HEK293 (cell line): Measurements from ENCODE around the gene FUCA2.

Experiments
- HOXA7 ChIP-seq: sonication (generic); formaldehyde crosslinking; IDR thresholded peaks from 2 replicates; pipeline ENCODE4 v1.8.1; 2022; ENCODE audit warnings: missing genetic modification reagents, borderline replicate concordance
- RBAK ChIP-seq: fragments of 450-650 bp; formaldehyde crosslinking; IDR thresholded peaks from 2 replicates; pipeline ENCODE4 v1.5.1; 2016; ENCODE audit warnings: missing biosample characterization, missing genetic modification characterization
- ZNF146 ChIP-seq: fragments of 450-650 bp; formaldehyde crosslinking; IDR thresholded peaks from 2 replicates; pipeline ENCODE4 v1.5.1; 2016; ENCODE audit warnings: missing biosample characterization, missing genetic modification characterization
- ZNF274 ChIP-seq, 2 experiments: fragments of 200-500 bp in 1 of 2; fragments of 450-650 bp in 1 of 2; sonication (Bioruptor generic) in 1 of 2; formaldehyde crosslinking in 1 of 2; IDR thresholded peaks; 2 replicates each; pipeline versions ENCODE4 v1.5.1 to v1.6.1; 2014 to 2016; ENCODE audit warnings: borderline replicate concordance in 1 of 2, inconsistent platforms in 1 of 2, low read length in 1 of 2, missing biosample characterization in 1 of 2, missing genetic modification characterization in 1 of 2
- ZNF416 ChIP-seq: fragments of 450-650 bp; formaldehyde crosslinking; IDR thresholded peaks from 2 replicates; pipeline ENCODE4 v1.5.1; 2016; ENCODE audit warnings: missing biosample characterization, missing genetic modification characterization
- ZNF670 ChIP-seq: fragments of 450-650 bp; formaldehyde crosslinking; IDR thresholded peaks from 2 replicates; pipeline ENCODE4 v1.5.1; 2016; ENCODE audit warnings: missing biosample characterization, missing genetic modification characterization, low read depth
- ZNF747 ChIP-seq: fragments of 450-650 bp; formaldehyde crosslinking; IDR thresholded peaks from 2 replicates; pipeline ENCODE4 v1.5.1; 2016; ENCODE audit warnings: missing biosample characterization, missing genetic modification characterization
- ZNF785 ChIP-seq: fragments of 450-650 bp; formaldehyde crosslinking; IDR thresholded peaks from 2 replicates; pipeline ENCODE4 v1.5.1; 2016; ENCODE audit warnings: missing biosample characterization, missing genetic modification characterization
- TF ChIP-seq, protein P1 (sequence below): fragments of 450-650 bp; formaldehyde crosslinking; IDR thresholded peaks from 2 replicates; pipeline ENCODE4 v1.5.1; 2016; ENCODE audit warnings: missing biosample characterization, missing genetic modification characterization
- TF ChIP-seq, protein P2 (sequence below): fragments of 450-650 bp; formaldehyde crosslinking; IDR thresholded peaks from 2 replicates; pipeline ENCODE4 v1.5.1; 2016; ENCODE audit warnings: missing biosample characterization, missing genetic modification characterization

DNA sequence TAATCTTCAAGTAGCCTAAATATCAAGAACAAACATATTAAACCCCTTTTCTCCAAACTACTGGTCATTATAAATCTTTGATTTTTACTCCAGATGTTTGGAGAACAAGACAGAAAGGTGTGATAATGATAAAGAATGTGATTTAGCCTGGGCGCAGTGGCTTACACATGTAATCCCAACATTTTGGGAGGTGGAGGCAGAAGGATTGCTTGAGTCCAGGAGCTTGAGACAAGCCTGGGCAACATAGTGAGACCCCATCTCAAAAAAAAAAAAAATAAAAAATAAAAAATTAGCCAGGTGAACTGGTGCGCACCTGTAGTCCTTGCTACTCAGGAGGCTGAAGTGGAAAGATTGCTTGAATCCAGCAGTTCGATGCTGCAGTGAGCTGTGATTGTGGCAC is 35.1 kb upstream of the FUCA2 start:
- TF ChIP-seq HOXA7 (CRISPR knock-in tag) (no peak), ZNF274 (IDR thresholded peaks at IDR 0.05; ENCODE audit: low read length) (no peak), ZNF274 (tag by site-specific recombination; IDR thresholded peaks at IDR 0.05; ENCODE audit: borderline replicate concordance) (no peak), RBAK (tag by site-specific recombination) (no peak), ZNF146 (tag by site-specific recombination) (no peak), ZNF747 (no peak), ZNF670 (tag by site-specific recombination) (no peak), ZNF785 (tag by site-specific recombination) (no peak), ZNF416 (no peak)
- TF ChIP-seq, protein P1, sequence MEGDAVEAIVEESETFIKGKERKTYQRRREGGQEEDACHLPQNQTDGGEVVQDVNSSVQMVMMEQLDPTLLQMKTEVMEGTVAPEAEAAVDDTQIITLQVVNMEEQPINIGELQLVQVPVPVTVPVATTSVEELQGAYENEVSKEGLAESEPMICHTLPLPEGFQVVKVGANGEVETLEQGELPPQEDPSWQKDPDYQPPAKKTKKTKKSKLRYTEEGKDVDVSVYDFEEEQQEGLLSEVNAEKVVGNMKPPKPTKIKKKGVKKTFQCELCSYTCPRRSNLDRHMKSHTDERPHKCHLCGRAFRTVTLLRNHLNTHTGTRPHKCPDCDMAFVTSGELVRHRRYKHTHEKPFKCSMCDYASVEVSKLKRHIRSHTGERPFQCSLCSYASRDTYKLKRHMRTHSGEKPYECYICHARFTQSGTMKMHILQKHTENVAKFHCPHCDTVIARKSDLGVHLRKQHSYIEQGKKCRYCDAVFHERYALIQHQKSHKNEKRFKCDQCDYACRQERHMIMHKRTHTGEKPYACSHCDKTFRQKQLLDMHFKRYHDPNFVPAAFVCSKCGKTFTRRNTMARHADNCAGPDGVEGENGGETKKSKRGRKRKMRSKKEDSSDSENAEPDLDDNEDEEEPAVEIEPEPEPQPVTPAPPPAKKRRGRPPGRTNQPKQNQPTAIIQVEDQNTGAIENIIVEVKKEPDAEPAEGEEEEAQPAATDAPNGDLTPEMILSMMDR, result no peak
- TF ChIP-seq, protein P2, sequence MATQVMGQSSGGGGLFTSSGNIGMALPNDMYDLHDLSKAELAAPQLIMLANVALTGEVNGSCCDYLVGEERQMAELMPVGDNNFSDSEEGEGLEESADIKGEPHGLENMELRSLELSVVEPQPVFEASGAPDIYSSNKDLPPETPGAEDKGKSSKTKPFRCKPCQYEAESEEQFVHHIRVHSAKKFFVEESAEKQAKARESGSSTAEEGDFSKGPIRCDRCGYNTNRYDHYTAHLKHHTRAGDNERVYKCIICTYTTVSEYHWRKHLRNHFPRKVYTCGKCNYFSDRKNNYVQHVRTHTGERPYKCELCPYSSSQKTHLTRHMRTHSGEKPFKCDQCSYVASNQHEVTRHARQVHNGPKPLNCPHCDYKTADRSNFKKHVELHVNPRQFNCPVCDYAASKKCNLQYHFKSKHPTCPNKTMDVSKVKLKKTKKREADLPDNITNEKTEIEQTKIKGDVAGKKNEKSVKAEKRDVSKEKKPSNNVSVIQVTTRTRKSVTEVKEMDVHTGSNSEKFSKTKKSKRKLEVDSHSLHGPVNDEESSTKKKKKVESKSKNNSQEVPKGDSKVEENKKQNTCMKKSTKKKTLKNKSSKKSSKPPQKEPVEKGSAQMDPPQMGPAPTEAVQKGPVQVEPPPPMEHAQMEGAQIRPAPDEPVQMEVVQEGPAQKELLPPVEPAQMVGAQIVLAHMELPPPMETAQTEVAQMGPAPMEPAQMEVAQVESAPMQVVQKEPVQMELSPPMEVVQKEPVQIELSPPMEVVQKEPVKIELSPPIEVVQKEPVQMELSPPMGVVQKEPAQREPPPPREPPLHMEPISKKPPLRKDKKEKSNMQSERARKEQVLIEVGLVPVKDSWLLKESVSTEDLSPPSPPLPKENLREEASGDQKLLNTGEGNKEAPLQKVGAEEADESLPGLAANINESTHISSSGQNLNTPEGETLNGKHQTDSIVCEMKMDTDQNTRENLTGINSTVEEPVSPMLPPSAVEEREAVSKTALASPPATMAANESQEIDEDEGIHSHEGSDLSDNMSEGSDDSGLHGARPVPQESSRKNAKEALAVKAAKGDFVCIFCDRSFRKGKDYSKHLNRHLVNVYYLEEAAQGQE (tag by site-specific recombination), result no peak
